ENCODE data around the gene PTPRZ1. TPM values are rescaled to one million over a fixed set of nuclear protein-coding genes. Genes with fewer than 3 reads are reported as not detected.

The PTPRZ1 gene
- total RNA-seq, 1 donor from 2014 or later, result not detected

- DNase-seq (ENCODE audit: low read depth, low spot score), result no peak
These were observed 173.4 kb downstream of the PTPRZ1 start for GRCh38 chr7:122046402-122046801.

DNA sequence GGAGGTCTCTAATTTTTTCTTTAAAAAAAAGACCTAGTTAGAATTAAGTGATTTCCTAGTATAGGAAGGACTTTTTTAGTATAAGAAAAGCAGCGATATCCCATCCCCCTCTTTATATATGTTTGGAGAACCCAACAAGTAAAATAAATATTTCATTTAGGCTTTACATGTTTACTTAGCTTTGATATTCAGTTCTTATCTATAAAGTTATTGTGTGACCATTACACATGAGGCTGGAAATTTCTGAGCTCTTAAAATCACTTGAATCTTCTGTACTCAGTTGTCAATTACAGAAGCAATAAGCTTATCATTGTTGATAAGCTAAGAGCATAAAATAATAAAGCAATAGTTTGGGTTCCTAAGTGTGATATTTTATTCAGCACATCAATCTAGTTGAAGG lies 181.4 kb downstream of the PTPRZ1 start:
- DNase-seq (ENCODE audit: low read depth, low spot score), result no peak

DNA sequence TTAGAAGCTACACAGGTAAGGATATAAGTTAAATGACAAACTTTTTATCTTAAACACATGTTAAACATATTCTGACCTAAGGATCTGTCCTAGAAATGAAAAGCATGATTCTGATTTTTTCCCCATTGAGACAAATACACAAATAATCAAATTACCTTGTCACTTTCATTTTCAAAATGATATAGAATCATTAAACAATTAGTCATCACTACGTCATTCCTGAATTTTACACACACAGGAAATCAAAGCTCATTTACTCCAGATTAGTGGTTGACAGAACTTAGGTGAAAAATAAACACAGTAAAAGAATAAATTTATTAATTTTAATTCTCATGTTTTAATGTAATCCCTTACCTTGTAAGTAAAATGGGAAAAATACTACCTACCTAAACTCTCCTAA lies 182.1 kb downstream of the PTPRZ1 start:
- no peak for DNase-seq (ENCODE audit: low read depth, low spot score)

DNA sequence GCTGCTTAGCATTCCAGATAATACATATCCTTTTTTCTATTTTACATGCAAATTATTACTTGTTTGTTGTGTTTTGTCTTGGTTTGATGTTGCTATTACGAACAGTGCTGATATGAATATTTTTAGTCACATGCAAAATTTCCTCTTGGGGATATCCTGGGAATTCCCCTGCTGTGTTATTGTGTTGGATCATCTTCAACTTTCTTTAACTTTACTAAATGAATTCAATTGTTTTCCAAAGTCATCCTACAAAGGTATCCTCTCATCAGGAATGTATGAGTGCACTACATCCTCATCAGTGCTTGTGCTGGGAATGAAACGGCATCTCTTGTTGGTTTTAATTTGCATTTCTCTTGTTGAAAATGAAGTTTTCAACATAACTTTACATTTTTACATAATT lies 184.0 kb downstream of the PTPRZ1 start:
- peak; percentile 8 for DNase-seq (ENCODE audit: low read depth, low spot score)

GRCh38 chr7:122059542-122059941 lies 186.6 kb downstream of the PTPRZ1 start:
- no peak for DNase-seq (ENCODE audit: low read depth, low spot score)

DNA sequence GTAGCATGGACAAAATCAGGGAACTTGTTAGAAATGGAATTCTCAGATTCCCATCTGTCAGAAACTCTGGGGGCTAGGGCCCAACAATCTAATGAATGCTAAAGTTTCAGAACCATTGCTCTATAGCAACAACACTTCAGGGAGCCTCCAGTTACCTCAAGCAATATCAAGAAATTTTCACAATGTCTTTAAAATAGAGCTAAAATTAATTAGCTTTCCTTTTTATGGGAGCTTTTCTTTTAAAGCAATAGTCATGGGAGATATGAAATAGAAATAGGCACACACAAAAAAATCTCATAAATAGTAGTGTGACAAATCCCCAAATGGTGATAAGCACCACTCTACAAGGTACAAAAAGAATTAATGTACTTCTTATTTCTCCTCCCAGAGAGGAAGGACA lies 190.2 kb downstream of the PTPRZ1 start:
- DNase-seq (ENCODE audit: low read depth, low spot score), result no peak

- DNase-seq (ENCODE audit: low read depth, low spot score), result no peak
These were observed 192.0 kb downstream of the PTPRZ1 start for GRCh38 chr7:122064971-122065370.

DNA sequence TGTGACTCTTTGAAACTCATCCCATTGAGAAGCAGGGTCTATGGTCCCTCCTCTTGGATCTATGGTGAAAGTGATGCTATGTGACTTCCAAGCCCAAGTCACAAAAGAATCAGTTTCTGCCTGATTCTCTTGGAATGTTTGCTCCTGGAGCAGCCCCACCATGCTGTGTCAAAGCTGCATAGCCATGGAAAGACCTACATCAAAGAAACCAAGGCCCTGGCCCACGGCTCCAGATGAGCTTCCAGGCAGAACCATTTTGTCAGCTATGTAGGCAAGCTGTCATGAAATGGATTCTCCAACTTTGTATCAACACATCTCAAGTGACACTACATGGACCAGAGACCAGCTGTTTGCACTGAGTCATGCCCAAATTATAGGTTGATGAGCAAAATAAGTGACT lies 194.1 kb downstream of the PTPRZ1 start:
- no peak for DNase-seq (ENCODE audit: low read depth, low spot score)

- no peak for DNase-seq (ENCODE audit: low read depth, low spot score)
These were observed 195.1 kb downstream of the PTPRZ1 start for GRCh38 chr7:122068046-122068445.

GRCh38 chr7:122068999-122069398 lies 196.0 kb downstream of the PTPRZ1 start:
- DNase-seq (ENCODE audit: low read depth, low spot score), result no peak

DNA sequence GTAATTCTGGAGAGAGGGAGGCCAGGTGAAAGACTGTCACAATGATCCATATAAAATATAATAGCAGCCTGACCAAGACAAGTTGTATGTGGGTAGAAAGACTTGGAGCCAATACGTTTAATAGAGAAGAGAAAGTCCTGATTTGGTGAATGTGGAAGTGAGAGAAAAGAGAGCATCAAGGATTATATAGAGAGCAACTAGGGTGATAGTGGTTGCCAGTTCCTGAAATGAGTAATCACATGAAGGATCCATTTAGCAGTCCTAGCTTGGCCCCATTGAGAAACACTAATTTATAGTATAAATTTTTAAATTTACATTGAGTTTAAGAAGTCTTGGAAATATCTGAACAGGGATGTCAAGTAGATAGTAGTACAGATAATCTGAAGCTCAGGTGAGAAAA lies 197.1 kb downstream of the PTPRZ1 start:
- DNase-seq (ENCODE audit: low read depth, low spot score), result no peak

GRCh38 chr7:122070834-122071233 lies 197.9 kb downstream of the PTPRZ1 start:
- DNase-seq (ENCODE audit: low read depth, low spot score), result no peak

DNA sequence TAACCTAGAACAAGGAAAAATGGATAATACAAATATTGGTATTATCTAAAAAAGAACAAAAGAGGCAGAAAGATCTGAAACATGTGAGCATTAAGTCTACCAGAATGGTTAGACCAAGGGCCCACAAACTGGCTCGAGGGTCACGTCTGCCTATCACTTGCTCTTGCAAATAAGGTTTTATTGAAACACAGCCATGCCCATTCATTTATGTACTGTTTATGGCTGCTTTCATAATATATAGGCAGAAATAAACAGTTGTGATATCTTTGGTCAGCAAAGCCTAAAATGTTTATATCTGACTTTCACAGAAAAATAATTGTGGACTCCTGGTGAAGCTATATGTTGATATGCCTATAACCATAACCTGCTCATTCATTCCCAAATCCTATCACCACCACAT lies 199.3 kb downstream of the PTPRZ1 start:
- no peak for DNase-seq (ENCODE audit: low read depth, low spot score)

DNA sequence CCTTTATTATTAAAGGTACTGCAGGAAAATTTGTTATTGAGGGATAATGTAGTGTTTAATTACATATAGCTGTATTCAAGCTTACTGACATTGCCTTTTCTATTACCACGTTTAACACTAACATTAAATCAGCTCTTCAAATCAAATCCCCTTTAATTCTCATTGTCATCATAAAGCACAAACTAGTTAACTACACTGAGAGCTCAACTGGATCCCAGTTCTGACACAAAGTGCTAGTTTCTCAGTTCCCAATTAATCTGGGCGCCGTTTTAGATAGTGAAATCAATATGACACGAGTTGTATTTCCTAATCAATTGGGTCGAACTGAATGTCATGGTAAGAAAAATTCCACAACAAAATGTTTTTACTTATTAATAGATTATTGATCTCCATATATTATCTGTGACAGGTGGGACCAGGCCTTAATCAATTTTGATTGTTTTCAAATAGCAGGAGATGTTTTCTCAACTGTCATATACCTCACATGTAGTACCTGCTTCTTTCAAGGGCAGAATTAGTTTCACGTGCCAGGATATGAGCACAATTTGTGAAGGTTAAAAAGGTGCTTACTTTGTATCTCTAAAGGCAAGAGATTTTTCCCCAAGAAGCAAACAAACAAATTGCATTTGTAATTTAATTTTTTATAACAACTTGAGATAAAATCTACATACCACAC lies 200.1 kb downstream of the PTPRZ1 start:
- DNase-seq (ENCODE audit: low read depth, low spot score), result no peak

DNA sequence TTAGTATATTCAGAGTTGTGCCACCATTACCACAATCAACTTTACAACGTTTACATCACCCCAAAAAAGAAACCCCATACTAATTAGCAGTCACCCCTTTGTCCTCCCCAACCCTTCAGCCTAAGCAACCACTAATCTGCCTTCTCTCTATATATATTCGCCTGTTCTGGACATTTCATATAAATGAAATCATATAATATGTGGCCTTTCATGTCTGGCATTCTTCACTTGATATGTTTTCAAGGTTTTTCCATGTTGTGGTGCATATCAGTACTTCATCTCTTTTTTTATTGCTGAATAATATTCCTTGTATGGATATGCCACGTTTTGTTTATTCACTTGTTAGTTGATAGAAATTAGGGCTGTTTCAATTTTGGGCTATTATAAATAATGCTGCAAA lies 200.7 kb downstream of the PTPRZ1 start:
- no peak for DNase-seq (ENCODE audit: low read depth, low spot score)

GRCh38 chr7:122082160-122082559 lies 209.2 kb downstream of the PTPRZ1 start:
- DNase-seq (ENCODE audit: low read depth, low spot score), result no peak

- DNase-seq (ENCODE audit: low read depth, low spot score), result no peak
These were observed 209.7 kb downstream of the PTPRZ1 start for GRCh38 chr7:122082670-122083069.

GRCh38 chr7:122092964-122093797 lies 220.2 kb downstream of the PTPRZ1 start:
- peak; percentile 41 for DNase-seq (ENCODE audit: low read depth, low spot score)

- no peak for DNase-seq (ENCODE audit: low read depth, low spot score)
These were observed 221.6 kb downstream of the PTPRZ1 start for GRCh38 chr7:122094549-122094948.

DNA sequence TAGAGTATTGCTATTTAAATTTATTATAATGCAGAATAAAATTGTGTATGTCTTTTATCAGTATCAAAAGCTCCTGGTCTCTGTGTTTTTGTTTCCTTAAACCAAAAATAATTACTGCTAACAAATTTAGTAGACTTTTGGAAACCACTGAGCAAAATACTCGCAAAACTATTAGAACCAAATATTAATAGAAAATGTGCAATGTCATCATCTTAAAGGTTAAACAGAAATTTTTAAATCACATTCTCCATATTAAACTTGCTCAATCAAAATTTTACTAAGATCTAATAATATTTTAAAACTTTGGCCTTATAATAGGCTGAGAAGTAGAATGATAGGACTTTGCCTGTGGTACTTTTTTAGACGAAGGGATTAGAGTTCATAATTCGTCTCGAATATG lies 222.7 kb downstream of the PTPRZ1 start:
- DNase-seq (ENCODE audit: low read depth, low spot score), result no peak

GRCh38 chr7:122100021-122100420 lies 227.1 kb downstream of the PTPRZ1 start:
- peak; percentile 11 for DNase-seq (ENCODE audit: low read depth, low spot score)

DNA sequence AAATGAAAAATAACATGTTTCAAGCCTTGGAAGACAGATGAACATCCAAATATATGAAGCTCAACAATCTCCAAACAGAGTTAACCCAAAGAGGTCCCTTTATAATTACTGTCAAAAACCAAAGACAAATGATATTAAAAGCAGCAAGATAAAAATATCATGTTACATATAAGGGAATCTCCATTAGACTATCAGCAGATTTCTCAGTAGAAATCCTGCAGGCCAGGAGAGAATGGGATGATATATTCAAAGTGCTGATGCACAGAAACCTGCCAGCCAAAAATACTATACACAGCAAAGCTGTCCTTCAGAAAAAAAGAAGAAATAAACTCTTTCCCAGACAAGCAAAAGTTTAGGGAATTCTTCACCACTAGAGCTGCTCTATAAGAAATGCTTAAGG lies 230.1 kb downstream of the PTPRZ1 start:
- DNase-seq (ENCODE audit: low read depth, low spot score), result no peak
